ENCODE results near the gene ADAP2. TPM values are rescaled to one million over a fixed set of nuclear protein-coding genes. Genes with fewer than 3 reads are reported as not detected.
A peak's percentile ranks its signal among the peaks of the same experiment; 100 is the strongest.
"Not testable (repeated sequence)": the region's sequence is repeated elsewhere in the genome, so short reads cannot be mapped to it uniquely, and the experiment has no call there.

The ADAP2 gene
- total RNA-seq, 1 donor from 2014 or later = 6.3 TPM

GRCh38 chr17:30930495-30930894 is 8.8 kb downstream of the ADAP2 start:
- no peak for ATAC-seq

DNA sequence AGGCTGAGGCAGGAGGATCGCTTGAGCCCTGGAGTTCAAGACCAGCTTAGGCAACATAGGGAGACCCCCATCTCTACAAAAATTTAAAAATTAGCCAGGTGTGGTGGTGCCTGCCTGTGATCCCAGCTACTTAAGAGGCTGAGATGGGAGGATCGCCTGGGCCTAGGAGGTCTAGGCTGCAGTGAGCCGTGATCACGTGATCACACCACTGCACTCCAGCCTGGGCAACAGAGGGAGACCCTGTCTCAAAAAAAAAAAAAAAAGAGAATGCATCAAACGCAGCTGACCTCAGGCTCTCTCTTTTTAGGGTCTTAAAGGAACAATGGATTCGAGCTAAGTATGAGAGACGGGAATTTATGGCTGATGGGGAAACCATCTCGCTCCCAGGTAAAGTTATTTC is 9.8 kb downstream of the ADAP2 start:
- ATAC-seq = not testable (repeated sequence)

DNA sequence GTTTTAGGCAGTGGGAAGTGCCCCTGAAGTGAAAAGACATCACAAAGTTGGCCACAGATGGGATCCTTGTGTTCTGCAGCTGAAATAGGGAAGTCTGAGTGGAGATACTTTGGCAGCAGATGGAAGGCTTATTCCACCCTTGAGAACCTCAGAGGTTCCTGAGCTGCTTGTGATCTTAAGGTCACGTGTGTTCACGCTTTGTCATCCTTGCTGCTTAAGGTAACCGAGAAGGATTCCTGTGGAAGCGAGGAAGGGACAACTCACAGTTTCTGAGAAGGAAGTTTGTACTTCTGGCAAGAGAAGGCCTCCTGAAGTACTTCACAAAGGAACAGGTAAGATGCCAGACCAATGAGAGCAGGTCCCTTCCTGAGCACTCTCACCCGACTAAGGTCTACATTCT is 12.2 kb downstream of the ADAP2 start:
- ATAC-seq = no peak

GRCh38 chr17:30939051-30939689 is 17.4 kb downstream of the ADAP2 start:
- no peak for ATAC-seq

DNA sequence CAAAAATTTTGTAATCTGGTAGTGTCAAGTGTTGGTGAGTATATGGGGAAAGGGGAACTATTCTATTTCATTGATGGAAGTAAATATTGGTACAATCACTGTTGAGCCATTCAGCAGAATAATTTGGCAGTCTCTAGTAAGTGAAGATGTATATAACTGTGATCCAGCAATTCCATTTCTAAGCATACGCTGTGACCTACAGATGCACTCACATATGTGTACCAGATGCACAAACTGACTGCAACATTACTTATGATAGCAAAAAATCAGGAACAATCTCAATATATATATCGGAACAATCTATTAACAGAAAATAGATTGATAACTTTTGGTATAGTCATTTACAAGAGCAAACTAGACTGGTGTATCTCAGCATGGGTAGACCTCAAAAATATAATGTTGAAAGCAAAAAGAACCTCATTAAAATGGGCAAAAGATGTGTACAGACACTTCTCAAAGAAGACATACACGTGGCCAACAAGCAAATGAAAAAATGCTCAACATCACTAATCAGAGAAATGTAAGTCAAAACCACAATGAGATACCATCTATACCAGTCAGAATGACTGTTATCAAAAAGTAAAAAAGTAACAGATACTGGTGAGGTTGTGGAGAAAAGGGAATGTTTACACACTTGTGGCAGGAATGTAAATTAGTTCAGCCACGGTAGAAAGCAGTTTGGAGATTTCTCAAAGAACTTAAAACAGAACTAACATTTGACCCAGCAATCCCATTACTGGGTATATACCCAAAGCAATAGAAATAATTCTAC is 20.7 kb downstream of the ADAP2 start:
- no peak for ATAC-seq

DNA sequence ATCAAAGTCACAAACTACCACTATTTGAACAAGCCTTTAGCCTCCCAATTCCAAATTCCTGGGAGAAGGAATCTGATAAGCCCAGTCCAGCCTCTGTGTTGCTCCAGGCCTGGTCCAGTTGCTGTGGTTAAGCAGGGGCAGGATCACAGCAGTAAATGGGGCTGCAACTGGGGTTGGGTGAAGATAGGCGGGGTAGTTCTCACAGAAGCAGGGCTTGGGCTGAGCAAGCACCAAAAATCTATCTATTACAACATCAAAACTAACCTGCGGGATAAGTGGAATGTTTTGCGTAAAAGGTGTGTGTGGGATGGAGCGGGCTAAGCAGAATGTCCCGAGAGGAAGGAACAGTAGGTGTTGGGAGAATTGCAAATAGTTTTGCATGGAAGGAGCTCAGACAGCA is 26.1 kb downstream of the ADAP2 start:
- no peak for ATAC-seq

- no peak for ATAC-seq
Measured at GRCh38 chr17:30950189-30950588, 28.4 kb downstream of the ADAP2 start.

DNA sequence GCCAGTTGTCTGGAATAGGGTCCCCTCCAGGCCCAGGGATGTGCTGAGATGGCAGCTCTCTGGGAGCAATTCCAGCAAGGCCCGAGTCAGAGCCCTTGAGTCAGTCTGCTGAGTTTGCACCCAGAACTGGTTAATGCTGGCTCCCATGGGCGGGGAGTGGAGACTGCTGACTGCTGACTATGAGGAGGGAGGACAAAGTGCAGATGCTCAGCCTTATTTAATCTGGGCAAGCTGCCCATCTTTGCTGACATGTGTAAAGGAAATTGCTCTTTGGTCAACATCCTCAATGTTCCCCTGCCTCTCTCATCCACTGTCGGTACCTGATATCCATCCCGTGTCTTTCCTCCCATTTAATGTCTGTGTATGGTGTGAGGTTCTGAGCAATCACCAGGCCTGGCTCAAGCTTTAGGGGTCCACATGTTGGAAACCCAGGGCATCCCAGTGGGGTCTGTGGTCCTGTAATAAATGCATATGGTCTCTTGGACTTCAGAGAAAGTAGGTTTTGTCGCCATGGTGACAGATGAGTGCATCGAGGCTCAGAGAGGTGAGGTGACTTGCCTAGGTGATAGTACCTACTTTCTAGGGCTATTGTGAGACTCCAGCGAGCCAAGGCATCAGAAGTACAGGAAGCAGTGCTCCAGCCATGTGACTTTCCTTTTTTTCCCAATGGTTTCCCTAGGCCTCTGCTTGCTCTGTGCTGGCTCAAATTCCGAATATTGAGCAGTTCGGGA is 29.1 kb downstream of the ADAP2 start:
- peak; percentile 92 for ATAC-seq

- ATAC-seq = no peak
Measured at GRCh38 chr17:30952638-30953393, 31.1 kb downstream of the ADAP2 start.

GRCh38 chr17:30954046-30954830 is 32.5 kb downstream of the ADAP2 start:
- ATAC-seq = no peak

DNA sequence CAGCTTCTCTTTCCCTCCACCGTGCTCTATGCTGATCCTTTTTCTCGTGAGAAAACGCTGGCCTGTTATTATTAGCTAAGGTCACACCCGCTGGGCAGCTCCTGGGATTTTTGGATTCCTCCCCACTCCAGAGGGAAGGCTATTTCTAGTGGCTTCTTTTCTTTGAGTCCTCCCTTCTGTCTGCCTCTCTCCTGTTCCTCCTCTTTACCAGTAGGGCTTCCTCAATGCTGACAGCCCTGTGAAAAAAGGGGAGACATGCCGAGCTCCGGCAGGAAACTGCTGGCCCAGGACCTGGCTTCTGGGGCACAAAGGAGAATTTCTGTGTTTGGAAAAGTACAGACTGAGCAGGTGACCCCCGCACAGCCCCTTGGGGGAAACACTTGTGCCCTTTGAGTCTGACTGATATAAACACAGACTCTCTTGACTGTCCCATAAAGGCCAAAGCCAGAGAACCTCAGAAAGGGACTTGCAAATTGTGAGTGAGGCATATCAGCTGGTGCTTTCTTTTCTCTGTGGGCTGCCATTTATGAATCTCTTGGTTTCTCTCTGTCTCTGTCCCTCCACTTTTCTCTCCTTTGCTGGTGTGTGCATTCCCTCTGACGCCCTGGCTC is 35.1 kb downstream of the ADAP2 start:
- ATAC-seq = no peak

- no peak for ATAC-seq
Measured at GRCh38 chr17:30957741-30958140, 36.0 kb downstream of the ADAP2 start.

DNA sequence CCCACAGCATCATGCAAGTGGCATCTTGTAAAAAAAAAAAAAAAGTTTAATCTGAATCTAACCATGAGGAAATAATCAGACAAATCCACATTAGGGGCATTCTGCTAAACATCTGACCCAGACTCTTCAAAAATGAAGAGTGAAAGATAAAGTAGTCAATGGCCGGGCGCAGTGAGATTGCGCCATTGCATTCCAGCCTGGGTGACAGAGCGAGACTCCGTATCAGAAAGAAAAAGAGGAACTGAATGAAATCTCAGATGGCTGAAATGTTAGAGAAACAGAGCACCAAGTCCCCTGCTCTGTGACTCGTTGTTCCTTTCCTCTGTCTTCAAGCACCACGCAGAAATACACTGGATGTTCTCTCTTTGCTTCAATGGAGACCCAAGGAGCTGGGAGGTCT is 36.4 kb downstream of the ADAP2 start:
- no peak for ATAC-seq

- no peak for ATAC-seq
Measured at GRCh38 chr17:30961209-30962188, 39.8 kb downstream of the ADAP2 start.

DNA sequence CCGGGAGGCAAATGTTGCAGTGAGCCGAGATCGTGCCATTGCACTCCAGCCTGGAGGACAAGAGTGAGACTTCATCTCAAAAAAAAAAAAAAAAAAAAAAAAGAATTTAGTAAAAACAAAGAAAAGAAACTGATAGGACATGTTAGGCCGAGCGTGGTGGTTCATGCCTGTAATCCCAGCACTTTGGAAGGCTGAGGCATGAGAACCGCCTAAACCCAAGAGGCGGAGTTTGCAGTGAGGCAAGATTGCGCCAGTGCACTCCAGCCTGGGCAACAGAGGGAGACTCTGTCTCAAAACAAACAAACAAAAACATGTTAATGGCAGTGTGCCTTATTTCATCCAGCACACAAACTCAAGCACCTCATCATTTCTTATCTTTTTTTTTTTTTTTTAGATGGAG is 42.6 kb downstream of the ADAP2 start:
- not testable (repeated sequence) for ATAC-seq

- ATAC-seq = peak; percentile 55
Measured at GRCh38 chr17:30964876-30965275, 43.1 kb downstream of the ADAP2 start.

- ATAC-seq = no peak
Measured at GRCh38 chr17:30965686-30966085, 43.9 kb downstream of the ADAP2 start.

DNA sequence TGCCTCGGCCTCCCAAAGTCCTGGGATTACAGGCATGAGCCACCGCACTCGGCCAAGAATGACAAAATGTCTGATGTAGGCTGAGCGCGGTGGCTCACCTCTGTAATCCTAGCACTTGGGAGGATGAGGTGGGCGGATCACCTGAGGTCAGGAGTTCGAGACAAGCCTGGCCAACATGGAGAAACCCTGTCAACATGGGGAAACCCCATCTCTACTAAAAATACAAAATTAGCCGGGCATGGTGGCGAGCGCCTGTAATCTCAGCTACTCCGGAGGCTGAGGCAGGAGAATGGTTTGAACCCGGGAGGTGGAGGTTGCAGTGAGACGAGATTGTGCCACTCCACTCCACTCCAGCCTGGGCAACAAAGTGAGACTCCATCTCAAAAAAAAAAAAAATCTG is 46.2 kb downstream of the ADAP2 start:
- ATAC-seq = not testable (repeated sequence)

- ATAC-seq = peak; percentile 66
Measured at GRCh38 chr17:30969989-30970830, 48.5 kb downstream of the ADAP2 start.

All from esophagus mucosa (tissue), 1 donor.